D721Med (cell line): ENCODE results near the gene MISP.
"Not testable (repeated sequence)": the region's sequence is repeated elsewhere in the genome, so short reads cannot be mapped to it uniquely, and the experiment has no call there.

Experiments used
- DNase-seq: peaks from one replicate; pipeline ENCODE4 v3.0.0; 2011; ENCODE audit warnings: low spot score; ENCODE audit not compliant: insufficient read length
- FAIRE-seq: peaks from 2 replicates; lab custom pipeline; 2011; peaks lifted over from hg19 to GRCh38; lab: Jason Lieb, UNC
- CTCF ChIP-seq: IDR thresholded peaks from 2 replicates; pipeline ENCODE4 v1.5.1; 2012; ENCODE audit warnings: mild to moderate bottlenecking, control low read depth; ENCODE audit not compliant: insufficient read depth; ENCODE audit errors: missing control alignments

Gene MISP

GRCh38 chr19:725461-726089 lies 25.3 kb upstream of the MISP start:
- no peak for TF ChIP-seq CTCF

GRCh38 chr19:726993-727956 lies 23.6 kb upstream of the MISP start:
- FAIRE-seq (no peak), DNase-seq (no peak)
- TF ChIP-seq CTCF, result no peak

More at GRCh38 chr19:725461-726089, 25.3 kb upstream of the MISP start:
- FAIRE-seq (no peak), DNase-seq (no peak)

- FAIRE-seq (no peak), DNase-seq (no peak)
- no peak for TF ChIP-seq CTCF
These were observed 22.9 kb upstream of the MISP start for GRCh38 chr19:728011-728410.

GRCh38 chr19:729564-729963 lies 21.3 kb upstream of the MISP start:
- FAIRE-seq, result not testable (repeated sequence)

GRCh38 chr19:729965-730668 lies 20.8 kb upstream of the MISP start:
- no peak for TF ChIP-seq CTCF
- FAIRE-seq, result no peak
- no peak for DNase-seq

More at GRCh38 chr19:729564-729963, 21.3 kb upstream of the MISP start:
- DNase-seq, result not testable (repeated sequence)

- no peak for FAIRE-seq
- no peak for DNase-seq
- no peak for TF ChIP-seq CTCF
These were observed 19.9 kb upstream of the MISP start for GRCh38 chr19:731000-731399.

- no peak for DNase-seq
- FAIRE-seq, result no peak
- no peak for TF ChIP-seq CTCF
These were observed 18.5 kb upstream of the MISP start for GRCh38 chr19:732148-733069.
